ENCODE data around the gene FRAS1. TPM values are rescaled to one million over a fixed set of nuclear protein-coding genes. Genes with fewer than 3 reads are reported as not detected.
"Not testable (repeated sequence)": the region's sequence is repeated elsewhere in the genome, so short reads cannot be mapped to it uniquely, and the experiment has no call there.

FRAS1 gene
- polyA plus RNA-seq, 4 donors, result 72.9 to 81.1 (median 76.3) TPM

DNA sequence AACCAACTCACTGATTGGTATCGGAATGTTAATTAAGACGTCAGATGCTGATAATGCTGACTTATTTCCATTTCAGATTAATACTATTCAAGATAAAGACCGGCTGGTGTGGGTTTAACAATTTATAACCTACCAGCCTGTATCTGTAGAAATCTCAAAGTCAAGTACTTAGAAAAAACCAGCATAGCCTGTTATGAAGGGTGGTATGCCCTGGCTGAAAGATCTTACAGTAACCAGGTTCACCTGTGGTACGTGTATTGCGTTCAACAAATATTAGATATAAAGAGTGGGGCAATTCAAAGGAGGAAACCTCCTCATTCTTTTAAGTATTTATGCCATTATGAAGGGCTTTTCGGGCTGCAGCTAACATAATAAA, 253.6 kb downstream of the FRAS1 start:
- DNase-seq (ENCODE audit: low read depth in 4 of 4, low spot score in 3 of 4), result no peak

GRCh38 chr4:78311306-78311705, 254.2 kb downstream of the FRAS1 start:
- DNase-seq (ENCODE audit: low read depth in 4 of 4, low spot score in 3 of 4), result no peak

- no peak for DNase-seq (ENCODE audit: low read depth in 4 of 4, low spot score in 3 of 4)
Measured at GRCh38 chr4:78312989-78313753, 256.0 kb downstream of the FRAS1 start.

GRCh38 chr4:78313754-78314120, 256.6 kb downstream of the FRAS1 start:
- DNase-seq (ENCODE audit: low read depth in 4 of 4, low spot score in 3 of 4), result no peak

DNA sequence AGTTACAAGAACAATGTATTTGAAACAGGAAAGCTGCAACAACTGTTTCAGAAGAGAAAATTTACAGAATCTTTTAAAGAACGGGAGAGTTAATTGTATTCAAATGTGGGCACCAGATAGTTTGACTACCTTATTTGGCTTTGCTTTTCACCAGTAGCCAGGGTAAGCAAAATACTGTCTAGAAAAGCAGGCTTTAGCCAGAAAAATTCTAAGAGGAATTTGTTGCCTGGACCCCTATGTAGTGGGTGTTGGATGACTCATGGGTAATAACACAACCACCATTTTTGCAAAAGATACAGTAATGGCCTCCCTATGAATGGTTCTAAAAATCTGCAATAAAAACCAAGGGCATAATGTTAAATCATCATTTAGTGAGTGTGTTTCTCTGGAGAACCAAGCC, 261.0 kb downstream of the FRAS1 start:
- DNase-seq (ENCODE audit: low read depth in 4 of 4, low spot score in 3 of 4), result no peak

GRCh38 chr4:78320349-78320935, 263.3 kb downstream of the FRAS1 start:
- no peak for DNase-seq (ENCODE audit: low read depth in 4 of 4, low spot score in 3 of 4)

DNA sequence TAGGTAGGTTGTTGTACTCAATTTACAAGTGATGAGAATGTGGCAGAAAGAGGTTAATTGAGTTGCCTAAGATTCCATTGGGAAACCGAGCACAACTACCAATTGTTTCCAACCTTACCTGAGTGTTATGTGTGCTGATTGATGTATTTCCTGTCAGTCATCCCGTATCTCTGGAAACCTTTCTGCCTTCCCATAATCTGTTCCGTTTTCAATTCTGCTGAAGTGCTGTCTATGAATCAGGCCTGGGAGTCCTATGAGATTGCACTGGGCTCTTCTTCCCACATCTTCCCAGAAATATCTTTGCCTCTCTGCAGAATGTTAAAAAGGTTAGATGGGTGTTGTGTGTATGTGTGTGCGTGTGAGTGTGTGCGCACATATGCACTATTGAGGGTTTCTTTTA, 264.9 kb downstream of the FRAS1 start:
- DNase-seq (ENCODE audit: low read depth in 4 of 4, low spot score in 3 of 4), result no peak

- no peak for DNase-seq (ENCODE audit: low read depth in 4 of 4, low spot score in 3 of 4)
Measured at GRCh38 chr4:78323439-78323838, 266.3 kb downstream of the FRAS1 start.

DNA sequence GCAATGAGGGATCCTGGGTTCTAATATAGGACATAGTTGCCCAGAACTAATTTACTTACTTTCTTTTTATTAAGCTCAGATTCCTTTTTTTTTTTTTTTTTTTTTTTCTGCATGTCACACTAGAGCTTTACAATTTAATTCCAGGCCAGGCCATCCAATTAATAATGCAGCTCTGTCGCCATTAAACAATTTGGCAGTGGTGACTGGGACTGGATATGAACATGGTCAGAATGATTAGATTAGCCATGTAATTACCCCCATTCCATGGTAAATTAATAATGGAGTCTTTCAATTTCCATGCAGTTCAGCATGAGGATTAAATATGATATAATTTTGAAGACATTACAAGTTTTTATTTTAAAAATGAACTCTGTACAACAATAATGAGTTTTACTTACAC, 267.5 kb downstream of the FRAS1 start:
- no peak for DNase-seq (ENCODE audit: low read depth in 4 of 4, low spot score in 3 of 4)

- no peak for DNase-seq (ENCODE audit: low read depth in 4 of 4, low spot score in 3 of 4)
Measured at GRCh38 chr4:78325271-78326157, 268.4 kb downstream of the FRAS1 start.

DNA sequence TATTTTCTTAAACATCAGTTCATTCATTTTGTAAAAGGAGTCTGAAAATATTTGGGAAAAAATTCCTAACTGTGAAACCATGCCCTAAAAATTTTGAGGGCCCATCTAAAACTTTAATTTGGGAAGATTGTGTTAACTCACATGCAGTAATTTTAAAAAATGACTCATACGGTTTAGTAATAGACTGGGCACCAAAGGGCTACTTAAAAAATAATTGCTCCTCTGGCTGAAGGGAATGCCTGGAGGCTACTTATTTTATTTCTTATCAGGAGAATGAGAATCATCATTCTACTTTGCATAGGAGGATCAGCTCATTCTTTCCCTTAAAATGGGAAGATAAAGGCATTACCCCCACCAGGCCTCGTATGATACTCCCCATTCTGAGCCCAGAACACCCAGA, 271.5 kb downstream of the FRAS1 start:
- not testable (repeated sequence) for DNase-seq (ENCODE audit: low read depth in 4 of 4, low spot score in 3 of 4)

DNA sequence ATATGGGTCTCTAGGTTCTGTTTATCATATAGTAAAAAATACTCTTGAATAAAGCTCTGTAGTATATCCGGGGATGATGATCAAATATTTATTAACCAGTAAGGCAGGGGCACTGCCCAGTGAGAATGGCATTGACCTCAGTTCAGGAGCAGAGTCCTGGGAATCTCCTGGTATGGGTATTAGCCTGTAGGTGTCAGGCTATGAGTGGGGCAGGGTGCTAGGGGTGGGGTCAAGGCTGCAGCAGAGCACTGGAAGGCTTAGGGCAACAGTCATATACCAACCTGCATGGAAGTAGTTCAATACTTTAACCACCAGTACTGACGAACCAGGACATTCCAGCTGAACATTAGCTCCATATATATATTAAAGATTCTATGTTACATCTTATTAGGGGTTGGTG, 274.1 kb downstream of the FRAS1 start:
- DNase-seq (ENCODE audit: low read depth in 4 of 4, low spot score in 3 of 4), result no peak

DNA sequence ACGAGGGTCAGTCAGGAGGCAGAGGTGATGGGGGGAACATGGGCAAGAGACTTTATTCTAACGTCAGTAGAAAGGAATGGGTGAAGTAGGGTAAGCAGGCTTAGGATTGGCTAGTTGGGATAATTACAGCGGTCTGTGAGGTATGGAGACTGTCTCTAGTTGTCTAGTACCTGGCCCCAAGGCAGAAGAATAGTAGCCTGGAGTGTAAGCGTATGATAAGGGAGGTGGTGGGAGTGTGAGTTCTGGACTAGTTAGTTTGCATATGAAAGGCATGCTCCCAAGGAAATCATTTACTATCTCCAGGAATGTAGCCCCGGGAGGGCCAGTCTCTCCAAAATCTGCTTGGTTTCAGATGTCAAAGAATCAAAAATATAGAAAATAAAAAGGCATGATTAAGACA, 274.8 kb downstream of the FRAS1 start:
- DNase-seq (ENCODE audit: low read depth in 4 of 4, low spot score in 3 of 4), result no peak

DNA sequence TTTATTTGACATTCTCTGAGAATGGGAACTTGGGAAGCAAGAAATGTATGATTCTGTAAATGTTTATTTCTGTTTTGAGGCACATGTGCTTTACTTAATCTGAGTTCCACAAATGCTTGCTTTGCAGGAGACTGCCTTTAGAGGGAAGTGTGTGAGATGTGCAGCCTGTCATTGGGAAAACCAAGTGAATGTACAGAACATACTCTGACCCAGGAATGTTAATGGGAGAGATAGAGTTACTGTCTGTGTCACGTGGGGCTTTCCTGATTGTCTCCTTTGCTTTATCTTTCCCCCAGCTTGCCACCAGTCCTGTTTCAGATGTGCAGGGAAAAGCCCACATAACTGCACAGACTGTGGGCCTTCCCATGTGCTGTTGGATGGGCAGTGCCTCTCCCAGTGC, 275.9 kb downstream of the FRAS1 start:
- DNase-seq (ENCODE audit: low read depth in 4 of 4, low spot score in 3 of 4), result no peak

DNA sequence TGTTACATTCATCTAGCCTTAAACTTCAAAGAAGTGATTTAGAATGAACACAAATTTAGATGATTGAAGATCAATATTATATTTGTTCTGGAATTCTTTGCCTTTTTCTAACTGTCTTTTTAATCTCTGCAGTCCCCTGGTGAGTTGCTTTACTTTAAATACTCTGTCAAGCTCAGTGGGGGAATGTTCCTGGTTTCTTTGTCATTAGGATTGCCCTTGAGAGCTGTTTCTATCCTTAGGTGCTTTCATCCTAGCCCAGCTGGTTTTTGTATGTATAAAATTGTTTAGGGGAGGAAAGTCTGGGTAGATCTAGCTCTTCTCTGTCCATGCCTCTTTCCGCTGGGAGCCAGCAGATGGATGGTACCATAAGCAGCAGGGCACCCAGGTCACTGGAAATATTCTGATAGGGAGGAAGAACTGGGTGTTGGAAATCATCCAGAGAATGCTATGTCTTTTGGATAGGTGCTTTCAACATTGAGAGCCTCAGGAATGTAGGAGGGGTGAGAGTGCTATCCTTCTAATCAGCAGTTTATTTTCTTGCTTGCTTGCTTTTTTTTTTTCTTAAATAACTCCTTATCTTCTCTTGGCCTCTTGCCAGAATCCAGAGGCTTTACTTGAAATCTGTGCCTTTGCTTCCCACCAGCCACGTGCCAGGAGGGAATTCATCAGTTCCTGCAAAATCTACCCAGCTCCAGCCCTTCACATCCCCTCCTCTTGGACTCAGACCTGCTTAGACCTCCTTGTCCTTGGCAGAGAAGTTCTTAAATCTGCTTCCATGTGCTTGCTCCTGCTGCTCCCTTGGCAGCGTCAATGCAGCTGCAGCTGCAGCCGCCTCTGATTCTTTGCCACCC, 279.2 kb downstream of the FRAS1 start:
- DNase-seq (ENCODE audit: low read depth in 4 of 4, low spot score in 3 of 4), result no peak

DNA sequence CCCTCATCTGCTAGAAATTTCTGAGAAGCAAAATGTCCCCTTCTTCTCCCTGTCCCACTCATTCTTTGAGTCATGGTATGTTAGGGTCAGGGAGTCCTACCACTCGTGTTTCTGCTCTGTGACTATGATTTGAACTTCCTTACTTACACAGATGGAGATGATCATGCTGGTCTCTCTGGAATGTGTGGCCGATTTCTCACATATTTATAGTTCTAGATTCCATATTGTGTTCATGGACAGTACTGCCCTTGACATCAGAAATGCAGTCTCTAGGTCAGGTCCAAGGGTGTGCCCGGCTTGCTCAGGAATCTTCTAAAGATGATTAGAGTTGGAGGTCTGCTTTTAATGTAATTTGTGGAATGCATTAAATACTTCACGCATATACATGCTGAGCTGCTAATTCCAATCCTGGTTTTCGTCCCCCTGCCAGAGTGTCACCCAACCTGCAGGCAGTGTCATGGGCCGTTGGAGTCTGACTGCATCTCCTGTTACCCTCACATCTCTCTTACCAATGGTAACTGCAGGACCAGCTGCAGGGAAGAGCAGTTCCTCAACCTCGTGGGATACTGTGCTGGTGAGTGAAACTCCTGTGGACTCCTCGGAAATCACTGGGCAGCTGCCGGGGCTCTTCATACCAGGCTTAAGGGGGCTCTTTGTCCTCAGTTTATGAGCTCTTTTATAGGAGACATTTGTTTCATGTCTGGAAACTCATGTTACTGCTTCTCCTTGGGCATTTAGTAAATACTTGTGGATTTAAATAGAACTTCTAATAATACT, 280.3 kb downstream of the FRAS1 start:
- DNase-seq (ENCODE audit: low read depth in 4 of 4, low spot score in 3 of 4), result no peak

- DNase-seq (ENCODE audit: low read depth in 4 of 4, low spot score in 3 of 4), result no peak
Measured at GRCh38 chr4:78342125-78342524, 285.0 kb downstream of the FRAS1 start.

DNA sequence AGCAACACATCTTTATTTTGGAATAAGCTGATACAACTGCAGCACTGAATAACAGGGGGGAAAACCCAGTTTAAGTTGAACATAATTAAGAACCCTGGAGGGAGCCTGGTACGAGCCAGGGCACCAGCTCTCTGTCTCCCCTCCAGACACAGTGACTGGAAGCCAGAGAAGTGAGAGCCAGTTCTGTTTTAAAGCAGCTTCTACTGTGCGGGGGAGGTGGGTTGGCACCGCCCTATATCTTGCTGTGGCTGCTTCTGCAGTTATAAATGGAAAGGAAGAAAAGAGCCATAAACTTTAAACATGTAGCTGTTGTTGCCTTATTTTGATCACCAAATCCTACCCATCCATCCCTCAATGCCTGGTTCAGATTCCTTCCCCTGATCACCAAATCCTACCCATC, 286.6 kb downstream of the FRAS1 start:
- DNase-seq (ENCODE audit: low read depth in 4 of 4, low spot score in 3 of 4), result no peak

DNA sequence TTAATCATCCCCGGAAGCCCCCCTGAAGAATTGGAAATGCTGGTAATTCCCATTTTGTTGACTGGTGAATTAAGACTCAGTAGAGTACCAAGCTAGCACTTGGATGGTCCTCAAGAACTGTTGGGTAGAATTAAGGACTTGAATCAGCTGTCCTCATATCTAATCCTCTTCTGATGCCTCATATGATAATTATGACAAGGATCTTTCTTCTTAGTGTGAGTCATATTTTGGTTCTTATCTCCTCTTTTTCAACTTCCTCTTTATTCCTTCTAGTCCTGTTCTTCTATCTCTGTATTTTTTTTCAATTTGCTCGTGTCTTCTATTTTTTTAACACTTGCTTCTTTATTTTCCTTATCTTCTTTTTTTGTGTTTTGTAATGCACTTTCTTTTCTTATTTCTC, 288.1 kb downstream of the FRAS1 start:
- no peak for DNase-seq (ENCODE audit: low read depth in 4 of 4, low spot score in 3 of 4)

DNA sequence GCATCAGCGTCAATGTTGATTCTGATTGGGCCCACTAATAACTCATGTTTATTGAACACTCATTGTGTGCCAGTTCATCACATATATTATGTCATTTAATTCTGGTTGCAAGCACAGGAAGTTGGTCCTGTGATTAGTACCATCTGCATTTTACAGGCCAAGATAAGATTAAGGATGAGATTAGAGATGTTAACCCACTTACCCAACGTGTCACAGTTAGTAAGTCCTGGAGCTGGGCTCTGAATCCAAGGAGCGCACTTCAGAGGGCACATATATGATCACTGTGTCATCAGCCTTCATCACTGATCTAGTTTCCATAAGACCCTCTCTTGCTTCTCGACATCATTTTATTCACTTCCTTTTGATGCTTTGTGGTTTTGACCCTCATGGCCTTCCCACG, 289.1 kb downstream of the FRAS1 start:
- no peak for DNase-seq (ENCODE audit: low read depth in 4 of 4, low spot score in 3 of 4)
